Stomach (tissue), 9 donors: Measurements from ENCODE around the gene SLC13A3. TPM values are rescaled to one million over a fixed set of nuclear protein-coding genes. Genes with fewer than 3 reads are reported as not detected.

Experiments used
- DNase-seq, 2 donors: peaks; one replicate each; pipeline versions ENCODE4 v3.0.0 to v3.0.0-alpha.2; 2013 to 2019
- H3K27ac ChIP-seq, 5 donors: fragments of 200-600 bp in 4 of 5; sonication (generic) in 4 of 5; one replicate each; pipeline ENCODE4 v1.5.1; 2013 to 2019; ENCODE audit warnings: mild to moderate bottlenecking in 1 of 5, moderate library complexity in 1 of 5
- H3K27me3 ChIP-seq, 3 donors: fragments of 200-600 bp; sonication (generic); one replicate each; pipeline ENCODE4 v1.5.1; 2017 to 2019; ENCODE audit warnings: mixed run types in 1 of 3
- H3K36me3 ChIP-seq, 4 donors: fragments of 200-600 bp; sonication (generic); 1 replicate in 3 of 4; 2 replicates in 1 of 4; pipeline ENCODE4 v1.5.1; 2016 to 2019
- H3K4me1 ChIP-seq, 4 donors: fragments of 200-600 bp; sonication (generic); one replicate each; pipeline ENCODE4 v1.5.1; 2016 to 2019
- H3K4me3 ChIP-seq, 4 donors: fragments of 200-600 bp; sonication (generic) in 3 of 4; one replicate each; pipeline ENCODE4 v1.5.1; 2016 to 2019; ENCODE audit warnings: mild to moderate bottlenecking in 1 of 4
- H3K9me3 ChIP-seq, 4 donors: fragments of 200-600 bp; sonication (generic); one replicate each; pipeline ENCODE4 v1.5.1; 2016 to 2019
- CTCF ChIP-seq, 7 experiments: fragments of 450-650 bp in 4 of 7; fragments of 200-600 bp in 3 of 7; sonication (generic) in 3 of 7; IDR thresholded peaks; one replicate each; pipeline ENCODE4 v1.5.1; 2016 to 2019; ENCODE audit warnings: antibody characterized with exemption in 7 of 7, control low read depth in 2 of 7, mild to moderate bottlenecking in 1 of 7
- EP300 ChIP-seq: sonication (generic); formaldehyde crosslinking; IDR thresholded peaks from one replicate; pipeline ENCODE4 v1.6.1; 2017; ENCODE audit warnings: antibody characterized with exemption
- POLR2A ChIP-seq, 4 donors: fragments of 450-650 bp; IDR thresholded peaks; one replicate each; pipeline ENCODE4 v1.6.1; 2016; ENCODE audit warnings: antibody characterized with exemption in 4 of 4, control low read depth in 2 of 4, mild to moderate bottlenecking in 1 of 4, moderate library complexity in 1 of 4
- POLR2AphosphoS5 ChIP-seq, 3 donors: sonication (generic); formaldehyde crosslinking; IDR thresholded peaks; one replicate each; pipeline ENCODE4 v1.6.1; 2016; ENCODE audit warnings: antibody characterized with exemption in 3 of 3
- WGBS, 5 donors: extraction: QIAGEN DNeasy Blood & Tissue Kit in 3 of 5; methylation state at CpG; one replicate each; pipeline versions ENCODE4 v1.1.5 to v1.1.7; 2013 to 2018; 5-methylcytosine and 5-hydroxymethylcytosine counted together
- intact Hi-C: fragments of 100-400 bp; cut with DNase I; formaldehyde crosslinking; loops from one replicate; pipeline ENCODE4 v1.15.1; 2023; ENCODE audit warnings: low total_unique reads
- polyA plus RNA-seq, 3 donors: library from polyadenylated mRNA; stranded (reverse); fragments of 200-250 nt; gene quantifications; one replicate each; pipeline ENCODE4 v1.2.3, GENCODE V29; 2013
- total RNA-seq, 5 donors: library from RNA; depleted of rRNA; stranded (reverse); fragments of >200 nt; gene quantifications; one replicate each; pipeline versions ENCODE4 v1.1.0 to v1.2.3, GENCODE V29; 2014 to 2016
- donor health status: healthy with polysubstance abuse.
- donor health status: Bipolar disorder and iron deficiency.
- donor health status: healthy.

The SLC13A3 gene
- total and polyA plus RNA-seq, 8 donors = 0.61 to 6.6 (median 1.4) TPM; not detected in 2

GRCh38 chr20:46688151-46689081 lies 37.2 kb upstream of the SLC13A3 start:
- no peaks in the 10 kb centered on the region for H3K27me3 ChIP-seq
- intact Hi-C loops = no loop called here
- peaks cover 0 to 23% (median 14%) of the 10 kb centered on the region in 4 donors for H3K36me3 ChIP-seq
- 9 to 14% (median 11%) methylated on average over 17 to 20 of the region's 20 CpGs for WGBS, 5 donors
- H3K9me3 ChIP-seq = no peaks in the 10 kb centered on the region
- H3K27ac ChIP-seq = peak overlapping the region; percentile 92 to 99 (median 97)
- no peak for TF ChIP-seq POLR2AphosphoS5 (IDR thresholded peaks at IDR 0.05)
- no peak for TF ChIP-seq EP300
- no peak for TF ChIP-seq POLR2A (IDR thresholded peaks at IDR 0.05)
- no peak for TF ChIP-seq CTCF (IDR thresholded peaks at IDR 0.05)
- H3K4me1 ChIP-seq = peaks cover 18 to 56% (median 46%) of the 10 kb centered on the region in 4 donors
- no peak for DNase-seq
- peak overlapping the region; percentile 70 to 88 (median 82) for H3K4me3 ChIP-seq

DNA sequence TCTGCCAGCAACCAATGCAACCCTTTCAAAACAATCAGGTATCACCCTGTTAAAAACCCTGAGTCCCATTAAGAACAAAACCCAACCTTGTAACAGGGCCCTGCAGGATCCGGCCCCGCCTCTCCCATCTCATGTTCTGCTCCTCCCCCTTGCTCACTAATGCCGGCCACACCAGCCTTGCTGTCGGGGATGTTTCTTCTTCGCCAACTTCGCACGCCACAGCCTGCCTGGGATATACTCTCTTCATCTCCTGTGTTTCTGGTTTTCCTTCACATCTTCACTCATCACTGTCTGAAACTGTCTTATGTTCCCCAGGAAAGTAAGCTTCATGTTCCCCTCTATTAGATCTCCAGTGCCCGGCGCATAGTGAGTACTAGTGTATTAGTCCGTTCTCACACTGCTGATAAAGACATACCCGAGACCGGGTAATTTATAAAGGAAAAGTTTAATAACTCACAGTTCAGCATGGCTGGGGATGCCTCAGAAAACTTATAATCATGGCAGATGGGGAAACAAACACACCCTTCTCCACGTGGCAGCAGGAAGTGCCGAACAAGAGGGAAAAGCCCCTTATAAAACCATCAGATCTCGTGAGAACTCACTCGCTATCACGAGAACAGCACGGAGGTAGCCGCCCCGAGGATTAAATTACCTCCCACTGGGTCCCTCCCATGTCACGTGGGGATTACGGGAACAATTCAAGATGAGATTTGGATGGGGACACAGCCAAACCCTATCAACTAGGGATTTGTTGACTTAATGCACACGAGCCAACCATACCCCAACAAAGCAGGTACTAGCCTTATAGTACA lies 32.9 kb upstream of the SLC13A3 start:
- peak overlapping the region; percentile 30 to 43 (median 36) for H3K4me3 ChIP-seq
- peak overlapping the region; percentile 63 to 78 (median 75) for H3K27ac ChIP-seq
- peak; percentile 67 to 88 for DNase-seq
- no peaks in the 10 kb centered on the region for H3K9me3 ChIP-seq
- intact Hi-C loops = loop anchor here (5.0 kb wide), 1 partner anchor 167 kb away; no protein-coding TSS in a partner anchor
- peaks cover 0 to 30% (median 24%) of the 10 kb centered on the region in 4 donors for H3K36me3 ChIP-seq
- TF ChIP-seq CTCF (IDR thresholded peaks at IDR 0.05) = no peak
- no peak for TF ChIP-seq POLR2AphosphoS5 (IDR thresholded peaks at IDR 0.05)
- WGBS, 5 donors = 22 to 37% (median 25%) methylated on average over 23 of the region's 23 CpGs
- peaks cover 28 to 79% (median 62%) of the 10 kb centered on the region in 4 donors for H3K4me1 ChIP-seq
- H3K27me3 ChIP-seq = no peaks in the 10 kb centered on the region

DNA sequence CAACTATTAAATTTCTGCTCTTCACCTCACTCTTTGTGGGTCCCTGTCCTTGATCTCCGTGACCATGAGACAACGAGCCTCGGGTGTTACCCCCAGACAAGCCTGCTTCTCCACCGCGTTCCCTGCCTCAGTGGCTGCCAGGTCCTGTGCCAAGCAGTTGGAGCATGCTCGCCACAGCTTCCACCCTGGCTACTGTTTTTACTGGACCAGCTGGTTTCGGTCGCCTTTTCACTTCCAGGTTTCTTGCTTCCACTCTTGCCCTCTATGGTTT lies 32.3 kb upstream of the SLC13A3 start:
- Histone ChIP-seq H3K27me3 (no peaks in the 10 kb centered on the region), H3K27ac (peak overlapping the region; percentile 63 to 78 (median 75)), H3K4me3 (peak overlapping the region; percentile 30 to 43 (median 36)), H3K9me3 (no peaks in the 10 kb centered on the region), H3K4me1 (peaks cover 28 to 77% (median 61%) of the 10 kb centered on the region in 4 donors), H3K36me3 (peaks cover 0 to 30% (median 24%) of the 10 kb centered on the region in 4 donors)
- no peak for TF ChIP-seq CTCF (IDR thresholded peaks at IDR 0.05)
- intact Hi-C loops = loop anchor here (5.0 kb wide), 1 partner anchor 166 kb away; no protein-coding TSS in a partner anchor
- DNase-seq = no peak
- WGBS, 5 donors = 22 to 38% (median 36%) methylated on average over 8 of the region's 8 CpGs

DNA sequence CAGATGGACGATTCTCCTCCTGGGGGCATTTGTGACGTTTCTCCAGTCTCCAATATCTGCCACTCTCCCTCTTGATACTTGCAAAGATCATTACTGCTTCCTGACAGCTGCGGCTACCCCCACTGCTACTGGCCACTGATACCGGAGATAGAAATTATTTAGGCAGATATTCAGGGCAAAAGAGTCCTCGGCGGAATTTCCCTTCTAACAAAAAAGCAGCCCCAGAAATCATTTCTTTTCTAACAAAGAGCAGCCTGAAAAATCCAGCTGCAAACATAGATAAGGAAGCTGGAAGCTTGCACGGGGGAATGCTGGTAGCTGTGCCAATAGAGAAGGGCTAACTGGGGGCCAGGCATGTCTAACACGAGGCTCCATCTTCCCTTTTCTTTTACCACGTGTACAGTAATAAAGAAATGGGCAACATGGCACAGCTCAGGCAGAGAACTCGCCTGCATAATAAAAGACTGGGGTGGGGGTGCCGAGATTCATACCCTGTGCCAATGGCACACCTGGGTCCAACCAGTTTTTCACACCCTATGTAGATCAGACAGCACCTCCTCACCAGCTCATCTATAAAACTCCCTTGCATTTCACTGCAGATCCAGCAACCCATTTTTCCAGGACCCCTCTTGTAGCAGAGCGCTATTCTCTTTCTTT lies 31.9 kb upstream of the SLC13A3 start:
- Histone ChIP-seq H3K4me3 (peak overlapping the region; percentile 30 to 43 (median 36)), H3K36me3 (peaks cover 0 to 30% (median 24%) of the 10 kb centered on the region in 4 donors), H3K27me3 (no peaks in the 10 kb centered on the region), H3K4me1 (peaks cover 23 to 73% (median 57%) of the 10 kb centered on the region in 4 donors), H3K9me3 (no peaks in the 10 kb centered on the region), H3K27ac (peak overlapping the region in 4 of 5 donors; percentile 63 to 78 (median 70))
- WGBS, 5 donors = 24 to 33% (median 30%) methylated on average over 12 of the region's 12 CpGs
- intact Hi-C loops = loop anchor here (5.0 kb wide), 1 partner anchor 166 kb away; no protein-coding TSS in a partner anchor
- DNase-seq = peak in 1 of 2 donors; percentile 61
- TF ChIP-seq CTCF (IDR thresholded peaks at IDR 0.05) (no peak), POLR2AphosphoS5 (IDR thresholded peaks at IDR 0.05) (no peak), EP300 (no peak), POLR2A (IDR thresholded peaks at IDR 0.05) (no peak)
